HepG2 (cell line): Measurements from ENCODE around the gene RBM5. TPM values are rescaled to one million over a fixed set of nuclear protein-coding genes. Genes with fewer than 3 reads are reported as not detected.

ENCODE experiments used
- ESRRA ChIP-seq: sonication (generic); formaldehyde crosslinking; IDR thresholded peaks from 2 replicates; pipeline ENCODE4 v1.5.1; 2020; ENCODE audit warnings: mild to moderate bottlenecking, low read depth, missing genetic modification reagents
- HOMEZ ChIP-seq: IDR thresholded peaks from 2 replicates; pipeline ENCODE4 v1.6.1; 2016; ENCODE audit warnings: low read depth
- JARID2 ChIP-seq: sonication (generic); formaldehyde crosslinking; IDR thresholded peaks from 2 replicates; pipeline ENCODE4 v1.8.1; 2023; ENCODE audit warnings: missing genetic modification reagents, inconsistent platforms; ENCODE audit not compliant: insufficient replicate concordance
- PAXIP1 ChIP-seq: sonication (generic); formaldehyde crosslinking; conservative IDR thresholded peaks from 2 replicates; pipeline ENCODE4 v1.4.0; 2020; ENCODE audit warnings: mild to moderate bottlenecking, missing genetic modification reagents, moderate library complexity
- SALL2 ChIP-seq: sonication (generic); formaldehyde crosslinking; IDR thresholded peaks from 2 replicates; pipeline ENCODE4 v1.8.1; 2023; ENCODE audit warnings: mild to moderate bottlenecking, missing genetic modification reagents, inconsistent platforms
- SNAPC4 ChIP-seq: sonication (generic); formaldehyde crosslinking; IDR thresholded peaks from 2 replicates; pipeline ENCODE4 v1.4.0; 2020; ENCODE audit warnings: mild to moderate bottlenecking, missing genetic modification reagents
- ZNF382 ChIP-seq: sonication (generic); formaldehyde crosslinking; IDR thresholded peaks from 2 replicates; pipeline ENCODE4 v1.5.0; 2020; ENCODE audit warnings: missing genetic modification reagents, mild to moderate bottlenecking, borderline replicate concordance
- ZNF687 ChIP-seq: sonication (generic); formaldehyde crosslinking; IDR thresholded peaks from 2 replicates; pipeline ENCODE4 v1.5.1; 2020; ENCODE audit warnings: mild to moderate bottlenecking, missing genetic modification reagents, moderate library complexity
- polyA plus RNA-seq, 8 experiments: library from polyadenylated mRNA; depleted of rRNA in 3 of 8; stranded (reverse) in 7 of 8; unstranded in 1 of 8; fragments of >200 nt; fragmentation: Illumina TruSeq in 4 of 8; extraction: Trizol in 4 of 8; gene quantifications; 2 replicates each; pipeline versions ENCODE4 v1.2.1 to v1.2.3, GENCODE V29; 2011 to 2016; ENCODE audit warnings: low read depth in 4 of 8, missing spikeins in 1 of 8, mixed read lengths in 1 of 8; ENCODE audit not compliant: insufficient read depth in 1 of 8
- total RNA-seq, 5 experiments: library from RNA; depleted of rRNA; stranded (reverse); fragments of >200 nt; fragmentation: Illumina TruSeq; extraction: Trizol; gene quantifications; 2 replicates each; pipeline ENCODE4 v1.2.3, GENCODE V29; 2016; ENCODE audit warnings: low read depth in 1 of 5
- TF ChIP-seq, protein P1 (sequence below): sonication (generic); formaldehyde crosslinking; IDR thresholded peaks from 2 replicates; pipeline ENCODE4 v1.4.0; 2020; ENCODE audit warnings: missing genetic modification reagents, mild to moderate bottlenecking, borderline replicate concordance
- TF ChIP-seq, protein P2 (sequence below): sonication (generic); formaldehyde crosslinking; IDR thresholded peaks from 2 replicates; pipeline ENCODE4 v1.4.0; 2020; ENCODE audit warnings: low read depth, mild to moderate bottlenecking, missing genetic modification reagents

RBM5 gene
- total and polyA plus RNA-seq, 2 of the 13 experiments (the other 11 are each of a cell fraction or from before 2014, with no cell fraction given): 106 to 204 TPM

DNA sequence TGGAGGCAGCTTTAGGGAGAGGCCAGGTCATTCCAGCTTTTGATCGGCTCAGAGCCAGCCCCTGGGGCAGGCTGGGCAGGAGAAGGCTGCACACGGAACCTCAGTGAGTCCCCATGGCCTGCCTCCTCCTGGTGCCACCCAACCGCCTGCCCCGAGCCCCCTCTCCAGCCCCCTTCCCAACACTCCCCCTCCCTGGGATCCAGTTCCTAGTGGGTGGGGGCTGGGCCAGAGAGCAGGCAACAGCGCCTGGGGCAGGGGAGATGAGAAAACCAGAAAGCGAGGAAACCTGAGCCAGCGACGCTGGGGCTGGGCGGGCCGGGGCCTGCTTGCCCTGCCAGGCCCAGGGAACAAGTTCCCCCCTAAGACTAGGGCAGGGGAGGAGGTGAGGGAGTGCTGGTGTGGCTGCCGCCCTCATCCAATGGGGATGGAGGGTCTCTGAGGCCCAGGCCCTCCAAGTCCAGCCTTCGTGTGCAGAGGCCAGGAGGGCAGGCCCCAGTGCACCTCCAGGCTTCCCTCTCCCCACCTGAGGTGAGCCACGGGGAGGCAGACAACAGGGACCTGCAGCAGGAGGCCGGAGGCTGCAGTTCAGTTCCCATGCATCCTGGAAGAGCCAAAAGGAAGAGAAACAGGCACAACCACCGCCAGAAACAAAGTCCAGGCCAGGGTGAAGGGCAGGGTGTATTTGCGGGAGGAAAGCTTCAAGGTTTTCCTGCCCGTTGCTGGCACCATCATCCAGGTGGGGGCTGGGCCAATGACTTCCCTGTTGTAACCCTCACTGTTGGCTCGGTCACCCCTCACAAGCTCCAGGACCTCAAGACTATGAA, 62.4 kb downstream of the RBM5 start (continued):
- TF ChIP-seq ZNF687 (CRISPR knock-in tag): peak; percentile 88
- TF ChIP-seq SNAPC4 (CRISPR knock-in tag): 0 out of 2 replicates have a peak, but pooled peaks have one; percentile 62
- TF ChIP-seq JARID2 (CRISPR knock-in tag): no peak
- no peak for TF ChIP-seq HOMEZ (CRISPR knock-in tag)
- TF ChIP-seq, protein P1, sequence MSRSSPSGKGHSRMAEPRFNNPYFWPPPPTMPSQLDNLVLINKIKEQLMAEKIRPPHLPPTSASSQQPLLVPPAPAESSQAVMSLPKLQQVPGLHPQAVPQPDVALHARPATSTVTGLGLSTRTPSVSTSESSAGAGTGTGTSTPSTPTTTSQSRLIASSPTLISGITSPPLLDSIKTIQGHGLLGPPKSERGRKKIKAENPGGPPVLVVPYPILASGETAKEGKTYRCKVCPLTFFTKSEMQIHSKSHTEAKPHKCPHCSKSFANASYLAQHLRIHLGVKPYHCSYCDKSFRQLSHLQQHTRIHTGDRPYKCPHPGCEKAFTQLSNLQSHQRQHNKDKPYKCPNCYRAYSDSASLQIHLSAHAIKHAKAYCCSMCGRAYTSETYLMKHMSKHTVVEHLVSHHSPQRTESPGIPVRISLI: no peak
- TF ChIP-seq SALL2 (CRISPR knock-in tag): no peak
- TF ChIP-seq, protein P2, sequence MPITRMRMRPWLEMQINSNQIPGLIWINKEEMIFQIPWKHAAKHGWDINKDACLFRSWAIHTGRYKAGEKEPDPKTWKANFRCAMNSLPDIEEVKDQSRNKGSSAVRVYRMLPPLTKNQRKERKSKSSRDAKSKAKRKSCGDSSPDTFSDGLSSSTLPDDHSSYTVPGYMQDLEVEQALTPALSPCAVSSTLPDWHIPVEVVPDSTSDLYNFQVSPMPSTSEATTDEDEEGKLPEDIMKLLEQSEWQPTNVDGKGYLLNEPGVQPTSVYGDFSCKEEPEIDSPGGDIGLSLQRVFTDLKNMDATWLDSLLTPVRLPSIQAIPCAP: no peak
- no peak for TF ChIP-seq ESRRA (CRISPR knock-in tag)
- no peak for TF ChIP-seq ZNF382 (CRISPR knock-in tag)
- TF ChIP-seq PAXIP1 (CRISPR knock-in tag): peak; percentile 35
